Neural progenitor cell (in vitro differentiated cells): Measurements from ENCODE around the gene ARVCF.

Source experiments
- CTCF ChIP-seq: fragments of 200-600 bp; sonication (generic); IDR thresholded peaks from 2 replicates; pipeline ENCODE4 v1.5.1; 2017; ENCODE audit warnings: antibody characterized with exemption, mild to moderate bottlenecking
- EZH2 ChIP-seq: fragments of 200-600 bp; sonication (generic); IDR thresholded peaks from 2 replicates; pipeline ENCODE4 v1.6.1; 2017; ENCODE audit warnings: antibody characterized with exemption, mild to moderate bottlenecking, moderate library complexity
- EZH2phosphoT487 ChIP-seq: fragments of 200-600 bp; sonication (generic); IDR thresholded peaks from 2 replicates; pipeline ENCODE4 v1.6.1; 2017; ENCODE audit warnings: antibody characterized with exemption

- no peak for TF ChIP-seq CTCF
- TF ChIP-seq EZH2: no peak
- TF ChIP-seq EZH2phosphoT487: no peak
Observed at GRCh38 chr22:20026996-20027601, 10.5 kb upstream of the ARVCF start.
